AG04449 (cell line): ENCODE results near the gene MGAT5.

Source experiments
- CTCF ChIA-PET: fragments of 350-600 bp; formaldehyde crosslinking; extraction: SDS; loops from one replicate; lab custom pipeline; 2021; ENCODE audit warnings: antibody characterized with exemption; lab: Yijun Ruan, JAX
- POLR2A ChIA-PET: fragments of 400-600, 350-600 bp; formaldehyde crosslinking; extraction: SDS; loops from one replicate; lab custom pipeline; 2020; ENCODE audit warnings: antibody characterized with exemption, inconsistent platforms; lab: Yijun Ruan, JAX
- DNase-seq: peaks from one replicate; pipeline ENCODE4 v3.0.0-alpha.2; 2010; ENCODE audit warnings: low read depth, low spot score
- H3K4me3 ChIP-seq: 2 replicates; pipeline ENCODE4 v1.5.1; 2011; ENCODE audit warnings: low read depth, mild to moderate bottlenecking, control low read depth, low read length
- TF ChIP-seq, protein P1 (sequence below): IDR thresholded peaks from one replicate; pipeline ENCODE4 v1.5.1; 2011; ENCODE audit warnings: mild to moderate bottlenecking, moderate library complexity, low read length, control low read depth, inconsistent platforms; ENCODE audit not compliant: insufficient read depth; ENCODE audit errors: missing control alignments

MGAT5 gene

DNA sequence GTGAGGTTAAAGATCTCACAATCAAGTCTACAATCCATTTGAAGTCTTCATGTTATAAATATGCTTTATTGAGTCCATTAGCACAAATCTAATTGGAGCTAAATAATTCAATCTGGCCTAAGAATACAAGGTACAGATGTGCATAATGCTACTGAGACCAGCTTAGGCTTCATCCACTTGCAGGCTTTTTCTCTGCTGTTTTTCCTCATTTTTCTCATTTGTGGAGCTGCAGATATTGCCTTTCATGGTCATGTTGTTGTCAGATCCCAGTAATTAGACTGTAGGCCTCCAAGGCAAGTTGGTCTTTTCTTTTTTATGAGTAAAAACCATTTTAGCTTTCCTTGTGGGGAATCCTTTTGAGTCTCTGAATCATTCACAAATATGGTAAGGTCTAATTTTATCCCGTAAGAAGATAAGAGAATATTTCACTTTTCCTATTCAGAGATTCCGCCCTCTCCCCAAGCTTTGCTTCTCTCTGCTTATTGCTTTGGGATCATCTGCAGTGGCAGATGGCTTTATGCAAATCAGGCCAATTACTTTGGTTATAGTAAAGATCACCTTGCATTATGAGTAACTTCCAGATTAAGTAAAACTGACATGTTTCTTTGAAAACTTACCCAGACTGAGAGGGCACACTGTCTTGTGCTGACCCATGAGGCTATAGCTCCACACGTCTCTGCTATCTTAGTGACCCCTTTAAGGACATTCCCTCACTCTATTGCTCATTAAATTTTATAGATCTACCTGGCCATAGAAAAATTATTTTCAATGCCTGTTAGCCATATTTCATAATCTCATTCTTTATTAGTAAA is 80.9 kb downstream of the MGAT5 start:
- POLR2A ChIA-PET, result interaction anchor here (1.0 kb wide), 1 partner anchor 13 kb away, joined by 3 read pairs; no protein-coding TSS in a partner anchor
- TF ChIP-seq, protein P1, sequence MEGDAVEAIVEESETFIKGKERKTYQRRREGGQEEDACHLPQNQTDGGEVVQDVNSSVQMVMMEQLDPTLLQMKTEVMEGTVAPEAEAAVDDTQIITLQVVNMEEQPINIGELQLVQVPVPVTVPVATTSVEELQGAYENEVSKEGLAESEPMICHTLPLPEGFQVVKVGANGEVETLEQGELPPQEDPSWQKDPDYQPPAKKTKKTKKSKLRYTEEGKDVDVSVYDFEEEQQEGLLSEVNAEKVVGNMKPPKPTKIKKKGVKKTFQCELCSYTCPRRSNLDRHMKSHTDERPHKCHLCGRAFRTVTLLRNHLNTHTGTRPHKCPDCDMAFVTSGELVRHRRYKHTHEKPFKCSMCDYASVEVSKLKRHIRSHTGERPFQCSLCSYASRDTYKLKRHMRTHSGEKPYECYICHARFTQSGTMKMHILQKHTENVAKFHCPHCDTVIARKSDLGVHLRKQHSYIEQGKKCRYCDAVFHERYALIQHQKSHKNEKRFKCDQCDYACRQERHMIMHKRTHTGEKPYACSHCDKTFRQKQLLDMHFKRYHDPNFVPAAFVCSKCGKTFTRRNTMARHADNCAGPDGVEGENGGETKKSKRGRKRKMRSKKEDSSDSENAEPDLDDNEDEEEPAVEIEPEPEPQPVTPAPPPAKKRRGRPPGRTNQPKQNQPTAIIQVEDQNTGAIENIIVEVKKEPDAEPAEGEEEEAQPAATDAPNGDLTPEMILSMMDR, result no peak
- CTCF ChIA-PET, result interaction anchor here (1.4 to 1.8 kb wide), 3 partner anchors 13 to 89 kb away, joined by 3 to 5 read pairs (median 3); no protein-coding TSS in a partner anchor
- DNase-seq, result no peak
- H3K4me3 ChIP-seq, result no peak overlapping the region

DNA sequence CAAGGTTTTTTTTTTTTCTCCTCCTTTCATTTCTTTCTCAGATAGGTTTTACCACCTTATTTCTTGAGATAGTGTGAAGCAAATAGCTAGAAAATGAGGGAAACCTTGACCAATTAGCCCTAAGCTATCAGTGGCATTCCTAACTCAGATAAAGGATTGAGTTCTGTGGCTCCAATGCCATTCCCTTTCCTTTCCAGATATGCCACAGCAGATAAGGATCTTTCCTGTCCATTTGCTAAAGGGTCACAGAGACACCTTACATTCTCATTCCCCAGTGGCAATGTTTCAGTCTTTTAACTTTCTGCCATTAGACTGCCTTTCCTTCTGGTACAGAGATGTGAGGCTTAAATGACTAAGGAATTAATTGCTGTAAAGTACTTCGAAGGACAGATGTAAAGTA is 81.7 kb downstream of the MGAT5 start:
- POLR2A ChIA-PET, result interaction anchor here (1.0 kb wide), 1 partner anchor 13 kb away, joined by 3 read pairs; no protein-coding TSS in a partner anchor
- CTCF ChIA-PET, result interaction anchor here (1.7 to 1.8 kb wide), 2 partner anchors 76 to 90 kb away, joined by 3 to 5 read pairs; no protein-coding TSS in a partner anchor

DNA sequence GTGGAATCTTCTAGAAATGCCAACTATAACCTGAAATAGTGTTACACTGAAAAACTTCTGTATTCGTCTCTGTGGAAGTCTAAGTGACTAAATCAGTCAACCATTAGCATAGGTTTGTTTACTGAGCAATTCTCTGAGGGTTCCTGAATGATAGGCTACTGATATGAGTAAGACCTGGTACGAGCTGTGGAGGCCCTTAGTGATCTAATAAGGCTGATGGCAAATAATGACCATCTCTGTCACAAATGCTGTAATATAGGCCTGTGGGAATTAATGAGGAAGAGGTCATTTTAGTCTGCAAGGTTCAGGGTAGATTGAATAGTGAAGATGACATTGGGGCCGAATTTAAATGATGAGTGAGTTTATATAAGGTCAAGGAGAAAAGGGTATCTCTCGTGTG is 82.5 kb downstream of the MGAT5 start:
- CTCF ChIA-PET, result no interaction called here
- no peak overlapping the region for H3K4me3 ChIP-seq
- TF ChIP-seq, protein P1, result no peak
- DNase-seq, result no peak
- POLR2A ChIA-PET, result no interaction called here

More for the DNA sequence above, 81.7 kb downstream of the MGAT5 start:
- no peak overlapping the region for H3K4me3 ChIP-seq
- TF ChIP-seq, protein P1, result no peak
- no peak for DNase-seq

DNA sequence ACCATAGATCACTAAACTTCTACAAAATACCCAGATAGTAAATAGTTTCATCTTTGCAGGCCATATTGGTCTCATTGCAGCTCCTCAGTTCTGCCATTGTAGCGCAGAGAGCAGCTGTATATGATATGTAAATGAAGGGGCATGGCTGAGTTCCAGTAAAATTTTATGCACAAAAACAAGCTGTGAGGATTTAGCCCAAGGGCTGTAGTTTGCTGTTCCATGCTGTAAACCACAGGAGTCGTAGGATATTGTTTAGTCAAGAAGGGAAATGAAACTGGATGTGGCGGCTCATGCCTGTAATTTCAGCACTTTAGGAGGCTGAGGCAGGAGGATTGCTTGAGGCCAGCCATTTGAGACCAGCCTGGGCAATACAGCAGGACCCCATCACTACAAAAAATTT is 83.0 kb downstream of the MGAT5 start:
- ChIA-PET POLR2A (interaction anchor here (1.1 kb wide), 1 partner anchor 11 kb away, joined by 3 read pairs; no protein-coding TSS in a partner anchor), CTCF (interaction anchor here (0.7 to 1.7 kb wide), 3 partner anchors 9 to 220 kb away, joined by 3 to 5 read pairs (median 3); no protein-coding TSS in a partner anchor)
- DNase-seq, result no peak
- H3K4me3 ChIP-seq, result no peak overlapping the region
- TF ChIP-seq, protein P1, result no peak

DNA sequence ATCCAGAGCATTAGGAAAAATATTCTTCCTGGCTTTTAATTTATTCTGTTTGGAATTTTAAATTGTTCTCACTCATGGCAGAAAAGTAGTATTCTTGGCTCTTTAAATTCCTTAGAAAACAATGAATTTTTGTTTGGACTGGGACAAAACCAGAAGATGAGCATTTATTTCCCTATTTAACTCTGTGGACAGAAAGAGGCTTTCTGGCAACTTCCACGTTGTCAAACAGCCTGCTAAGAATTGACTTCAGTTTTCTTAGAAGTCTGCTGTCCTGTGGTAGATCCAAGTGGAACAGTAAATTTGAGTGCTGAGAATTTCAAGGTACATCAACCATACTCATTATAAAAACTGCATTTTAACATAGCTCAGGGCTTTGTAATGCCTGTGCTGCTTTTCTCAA is 83.8 kb downstream of the MGAT5 start:
- H3K4me3 ChIP-seq, result no peak overlapping the region
- POLR2A ChIA-PET, result interaction anchor here (1.1 kb wide), 1 partner anchor 11 kb away, joined by 3 read pairs; no protein-coding TSS in a partner anchor
- TF ChIP-seq, protein P1, result no peak
- DNase-seq, result no peak
- CTCF ChIA-PET, result interaction anchor here (0.9 to 1.7 kb wide), 2 partner anchors 10 to 73 kb away, joined by 3 to 5 read pairs; no protein-coding TSS in a partner anchor

DNA sequence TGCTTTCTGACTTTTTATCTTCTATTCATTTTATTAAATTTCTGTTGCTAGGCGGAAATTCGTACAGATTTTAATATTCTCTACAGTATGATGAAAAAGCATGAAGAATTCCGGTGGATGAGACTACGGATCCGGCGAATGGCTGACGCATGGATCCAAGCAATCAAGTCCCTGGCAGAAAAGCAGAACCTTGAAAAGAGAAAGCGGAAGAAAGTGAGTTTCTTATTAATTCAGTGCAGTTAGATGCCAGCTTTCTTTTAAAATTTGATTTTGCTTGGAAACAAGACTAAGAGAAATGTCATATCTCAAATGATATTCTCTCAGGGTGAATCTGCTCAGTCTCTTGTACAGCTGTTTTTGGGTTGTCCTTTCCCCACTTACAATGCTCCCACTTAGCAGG is 84.3 kb downstream of the MGAT5 start:
- ChIA-PET CTCF (interaction anchor here (0.9 to 1.7 kb wide), 2 partner anchors 9 to 73 kb away, joined by 3 to 5 read pairs; no protein-coding TSS in a partner anchor), POLR2A (no interaction called here)
- H3K4me3 ChIP-seq, result no peak overlapping the region
- TF ChIP-seq, protein P1, result no peak
- no peak for DNase-seq
